CD14-positive monocyte (primary cell): ENCODE results near the gene CNFN. TPM values are rescaled to one million over a fixed set of nuclear protein-coding genes. Genes with fewer than 3 reads are reported as not detected.

Experiments
- DNase-seq, 3 donors: peaks; one replicate each; pipeline ENCODE4 v3.0.0-alpha.2; 2011 to 2022
- H2AFZ ChIP-seq: 2 replicates; pipeline ENCODE4 v1.6.0; 2012; ENCODE audit warnings: mild to moderate bottlenecking, low read depth, low read length, inconsistent platforms; ENCODE audit not compliant: insufficient read depth, poor library complexity, severe bottlenecking
- H3K27ac ChIP-seq, 2 donors: 1 replicate in 1 of 2; 2 replicates in 1 of 2; pipeline ENCODE4 v1.5.1; 2012 to 2013; ENCODE audit warnings: low read length in 2 of 2, control low read depth in 1 of 2, inconsistent platforms in 1 of 2, low read depth in 1 of 2, mild to moderate bottlenecking in 1 of 2
- H3K27me3 ChIP-seq, 2 donors: one replicate each; pipeline versions ENCODE4 v1.6.0 to v1.6.1; 2011 to 2013; ENCODE audit warnings: low read length in 2 of 2; ENCODE audit not compliant: control insufficient read depth in 2 of 2, insufficient read depth in 2 of 2
- H3K36me3 ChIP-seq, 2 donors: replicated peaks in 1 of 2; 1 replicate in 1 of 2; 2 replicates in 1 of 2; pipeline versions ENCODE4 v1.5.1 to v1.6.1; 2012 to 2013; ENCODE audit warnings: low read length in 2 of 2, control low read depth in 1 of 2, inconsistent platforms in 1 of 2, mild to moderate bottlenecking in 1 of 2; ENCODE audit not compliant: insufficient read depth in 2 of 2, control insufficient read depth in 1 of 2
- H3K4me1 ChIP-seq, 2 donors: 1 replicate in 1 of 2; 2 replicates in 1 of 2; pipeline versions ENCODE4 v1.5.1 to v1.6.1; 2012 to 2013; ENCODE audit warnings: low read length in 2 of 2, control low read depth in 1 of 2, inconsistent platforms in 1 of 2, mild to moderate bottlenecking in 1 of 2, moderate library complexity in 1 of 2; ENCODE audit not compliant: insufficient read depth in 2 of 2, control insufficient read depth in 1 of 2
- H3K4me2 ChIP-seq: replicated peaks from 2 replicates; pipeline ENCODE3; 2012; ENCODE audit warnings: low read length, moderate library complexity, mild to moderate bottlenecking; ENCODE audit not compliant: poor library complexity, severe bottlenecking; ENCODE audit errors: extremely low read depth
- H3K4me3 ChIP-seq, 3 experiments: fragments of 200-600 bp in 1 of 3; sonication (generic) in 1 of 3; replicated peaks in 1 of 3; 1 replicate in 2 of 3; 2 replicates in 1 of 3; pipeline ENCODE4 v1.5.1; 2011 to 2013; ENCODE audit warnings: low read length in 3 of 3, mild to moderate bottlenecking in 3 of 3, control low read depth in 2 of 3, low read depth in 2 of 3, inconsistent platforms in 1 of 3, moderate library complexity in 1 of 3
- H3K79me2 ChIP-seq: 2 replicates; pipeline ENCODE4 v1.6.0; 2012; ENCODE audit warnings: mild to moderate bottlenecking, control low read depth, inconsistent platforms, low read length, moderate library complexity; ENCODE audit not compliant: insufficient read depth
- H3K9ac ChIP-seq: 2 replicates; pipeline ENCODE4 v1.6.0; 2017; ENCODE audit warnings: low read length, mild to moderate bottlenecking; ENCODE audit not compliant: insufficient read depth, poor library complexity, severe bottlenecking
- H3K9me3 ChIP-seq, 2 donors: replicated peaks in 1 of 2; 1 replicate in 1 of 2; 2 replicates in 1 of 2; pipeline versions ENCODE4 v1.5.1 to v1.6.1; 2012 to 2013; ENCODE audit warnings: low read length in 2 of 2, control low read depth in 1 of 2; ENCODE audit not compliant: control insufficient read depth in 1 of 2, insufficient read depth in 1 of 2
- H4K20me1 ChIP-seq: 2 replicates; pipeline ENCODE4 v1.6.0; 2012; ENCODE audit warnings: mild to moderate bottlenecking, low read length, control low read depth, moderate library complexity; ENCODE audit not compliant: insufficient read depth
- H3K27ac Mint-ChIP-seq, 7 donors: one replicate each; pipeline ENCODE4 v1.8.0; 2020; ENCODE audit warnings: mild to moderate bottlenecking in 7 of 7, mixed read lengths in 7 of 7, moderate library complexity in 6 of 7, inconsistent platforms in 2 of 7
- H3K27me3 Mint-ChIP-seq, 3 donors: one replicate each; pipeline ENCODE4 v1.8.0; 2021 to 2022; ENCODE audit warnings: low read depth in 3 of 3, mild to moderate bottlenecking in 3 of 3, mixed read lengths in 3 of 3, moderate library complexity in 3 of 3, inconsistent platforms in 1 of 3
- H3K36me3 Mint-ChIP-seq, 2 donors: one replicate each; pipeline ENCODE4 v1.8.0; 2020; ENCODE audit warnings: mixed read lengths in 2 of 2, inconsistent platforms in 1 of 2, mild to moderate bottlenecking in 1 of 2
- H3K4me1 Mint-ChIP-seq: one replicate; pipeline ENCODE4 v1.8.0; 2020; ENCODE audit warnings: mild to moderate bottlenecking, mixed read lengths
- H3K4me3 Mint-ChIP-seq, 2 donors: one replicate each; pipeline ENCODE4 v1.8.0; 2020; ENCODE audit warnings: mild to moderate bottlenecking in 2 of 2, mixed read lengths in 2 of 2, moderate library complexity in 1 of 2
- H3K9me3 Mint-ChIP-seq, 7 donors: one replicate each; pipeline ENCODE4 v1.8.0; 2020 to 2022; ENCODE audit warnings: mixed read lengths in 7 of 7, mild to moderate bottlenecking in 6 of 7, moderate library complexity in 6 of 7, inconsistent platforms in 2 of 7
- WGBS: methylation state at CpG from one replicate; pipeline ENCODE4 v1.1.5; 2013; ENCODE audit warnings: missing lambda C conversion rate; ENCODE audit not compliant: insufficient coverage; 5-methylcytosine and 5-hydroxymethylcytosine counted together
- intact Hi-C, 2 donors: fragments of 100-400 bp; cut with micrococcal nuclease; formaldehyde crosslinking; loops; one replicate each; pipeline versions ENCODE4 v1.15.0 to v1.15.1; 2023
- polyA plus RNA-seq, 3 donors: library from polyadenylated mRNA; depleted of rRNA in 1 of 3; unstranded in 2 of 3; stranded (reverse) in 1 of 3; fragments of 300-500 nt in 2 of 3; fragments of >200 nt in 1 of 3; fragmentation: Illumina TruSeq in 2 of 3; gene quantifications; 1 replicate in 2 of 3; 2 replicates in 1 of 3; pipeline ENCODE4 v1.2.3, GENCODE V29; 2012 to 2021
- TF ChIP-seq, protein P1 (sequence below): fragments of 200-600 bp; IDR thresholded peaks from one replicate; pipeline ENCODE4 v1.8.0; 2022; ENCODE audit warnings: antibody characterized with exemption, mild to moderate bottlenecking

Gene CNFN
- polyA plus RNA-seq, 3 donors, result 0.64 to 6.4 (median 3.4) TPM

DNA sequence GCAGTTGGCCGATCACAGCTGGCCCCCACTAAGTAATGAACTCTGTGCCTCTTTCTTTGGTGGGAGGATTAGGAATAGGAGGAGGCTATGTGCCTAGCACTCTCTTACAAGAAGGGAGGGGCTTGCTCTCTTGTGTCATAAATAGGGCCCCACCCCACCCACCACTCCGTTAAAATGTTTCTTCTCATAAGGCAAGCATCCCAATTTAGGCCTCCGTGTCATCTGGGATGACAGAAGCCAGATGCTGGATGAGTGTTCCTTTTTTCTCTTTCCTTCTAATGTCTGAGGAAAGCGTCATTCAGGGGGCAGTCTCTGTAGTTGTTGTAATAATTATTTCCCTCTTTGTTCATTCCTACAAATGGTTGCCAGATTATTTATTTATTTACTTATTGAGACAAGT, 37.2 kb upstream of the CNFN start, which contains the start of gene LIPE:
Gene LIPE, minus strand, starts transcription at position 76 of the 400 bp plus-strand sequence. CDS start 239 bp downstream, outside the sequence.
- H3K4me3 ChIP-seq, result no peak within 1 kb of the TSS
- Mint-ChIP-seq H3K27me3 (peaks cover 32 to 45% (median 35%) of the 10 kb centered on the region in 3 donors), H3K27ac (peak within 1 kb of the TSS in 1 of 7 donors; percentile 45), H3K4me3 (peak within 1 kb of the TSS in 1 of 2 donors; percentile 31), H3K4me1 (peaks cover 22% of the 10 kb centered on the region), H3K36me3 (peaks cover 0 to 2% of the 10 kb centered on the region in 2 donors), H3K9me3 (peaks cover 0 to 16% (median 4%) of the 10 kb centered on the region in 7 donors)
- no peak within 1 kb of the TSS for H3K4me2 ChIP-seq
- DNase-seq, result no peak
- H3K9me3 ChIP-seq, result no peaks in the 10 kb centered on the region
- H3K27ac ChIP-seq, result no peak within 1 kb of the TSS
- intact Hi-C loops, result no loop called here
- H3K36me3 ChIP-seq, result no peaks in the 10 kb centered on the region
- H4K20me1 ChIP-seq, result no peaks in the 10 kb centered on the region
- H3K9ac ChIP-seq, result no peak within 1 kb of the TSS
- WGBS, result no CpG with 5 or more reads among the region's 4 CpGs
- peaks cover 0 to 28% of the 10 kb centered on the region in 2 donors for H3K27me3 ChIP-seq
- TF ChIP-seq, protein P1, sequence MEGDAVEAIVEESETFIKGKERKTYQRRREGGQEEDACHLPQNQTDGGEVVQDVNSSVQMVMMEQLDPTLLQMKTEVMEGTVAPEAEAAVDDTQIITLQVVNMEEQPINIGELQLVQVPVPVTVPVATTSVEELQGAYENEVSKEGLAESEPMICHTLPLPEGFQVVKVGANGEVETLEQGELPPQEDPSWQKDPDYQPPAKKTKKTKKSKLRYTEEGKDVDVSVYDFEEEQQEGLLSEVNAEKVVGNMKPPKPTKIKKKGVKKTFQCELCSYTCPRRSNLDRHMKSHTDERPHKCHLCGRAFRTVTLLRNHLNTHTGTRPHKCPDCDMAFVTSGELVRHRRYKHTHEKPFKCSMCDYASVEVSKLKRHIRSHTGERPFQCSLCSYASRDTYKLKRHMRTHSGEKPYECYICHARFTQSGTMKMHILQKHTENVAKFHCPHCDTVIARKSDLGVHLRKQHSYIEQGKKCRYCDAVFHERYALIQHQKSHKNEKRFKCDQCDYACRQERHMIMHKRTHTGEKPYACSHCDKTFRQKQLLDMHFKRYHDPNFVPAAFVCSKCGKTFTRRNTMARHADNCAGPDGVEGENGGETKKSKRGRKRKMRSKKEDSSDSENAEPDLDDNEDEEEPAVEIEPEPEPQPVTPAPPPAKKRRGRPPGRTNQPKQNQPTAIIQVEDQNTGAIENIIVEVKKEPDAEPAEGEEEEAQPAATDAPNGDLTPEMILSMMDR, result no peak
- H2AFZ ChIP-seq, result no peak within 1 kb of the TSS
- H3K4me1 ChIP-seq, result peaks cover 19 to 20% of the 10 kb centered on the region in 2 donors
- H3K79me2 ChIP-seq, result no peaks in the 10 kb centered on the region

DNA sequence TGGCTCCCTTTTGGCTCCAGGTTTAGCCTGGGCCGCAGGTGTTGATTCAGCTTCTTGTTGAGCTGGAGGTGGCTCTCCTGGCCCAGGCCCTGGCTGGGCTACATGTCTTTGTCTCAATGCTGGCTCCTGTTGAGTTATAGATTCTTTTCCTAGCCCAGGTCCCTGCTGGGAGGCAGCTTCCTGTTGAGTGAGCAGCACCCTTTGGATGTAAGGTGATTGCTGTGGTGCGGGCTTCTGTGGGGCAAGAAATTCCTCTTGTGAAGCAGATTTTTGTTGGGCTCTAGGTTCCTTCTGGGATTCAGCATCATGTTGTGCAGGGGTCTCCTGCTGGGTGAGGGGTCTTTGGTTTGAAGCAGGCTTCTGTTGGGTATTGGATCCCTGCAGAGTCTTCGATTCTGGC, 36.5 kb upstream of the CNFN start:
- Histone ChIP-seq H4K20me1 (no peaks in the 10 kb centered on the region), H3K9ac (no peak overlapping the region), H3K4me2 (no peak overlapping the region), H3K9me3 (no peaks in the 10 kb centered on the region), H3K27me3 (peaks cover 0 to 32% of the 10 kb centered on the region in 2 donors), H3K36me3 (no peaks in the 10 kb centered on the region), H3K79me2 (no peaks in the 10 kb centered on the region), H3K4me1 (peaks cover 23 to 25% of the 10 kb centered on the region in 2 donors), H3K27ac (no peak overlapping the region), H2AFZ (no peak overlapping the region), H3K4me3 (no peak overlapping the region)
- H3K27me3 Mint-ChIP-seq, result peaks cover 36 to 52% (median 39%) of the 10 kb centered on the region in 3 donors
- intact Hi-C loops, result no loop called here
- H3K27ac Mint-ChIP-seq, result no peak overlapping the region
- DNase-seq, result no peak
- H3K4me3 Mint-ChIP-seq, result no peak overlapping the region
- H3K9me3 Mint-ChIP-seq, result peaks cover 0 to 17% (median 4%) of the 10 kb centered on the region in 7 donors
- H3K4me1 Mint-ChIP-seq, result peaks cover 29% of the 10 kb centered on the region
- 100% methylated on average over 2 of the region's 3 CpGs for WGBS
- TF ChIP-seq, protein P1, result no peak
- H3K36me3 Mint-ChIP-seq, result peaks cover 0 to 2% of the 10 kb centered on the region in 2 donors
